NOMO-1 treated with DMSO at 0.1 percent for 48 hours (cell line): ENCODE results near the gene TBC1D8.

Experiments used
- DNase-seq: peaks from one replicate; lab custom pipeline; 2025; ENCODE audit not compliant: unreplicated experiment; lab: John Stamatoyannopoulos, UW

TBC1D8 gene

GRCh38 chr2:101113441-101114267 lies 37.5 kb downstream of the TBC1D8 start:
- peak; percentile 70 for DNase-seq

- DNase-seq: peak; percentile 74
Measured at GRCh38 chr2:101112772-101113157, 38.4 kb downstream of the TBC1D8 start.

- no peak for DNase-seq
Measured at GRCh38 chr2:101111917-101112771, 39.0 kb downstream of the TBC1D8 start.

GRCh38 chr2:101111262-101111838 lies 39.8 kb downstream of the TBC1D8 start:
- DNase-seq: no peak

GRCh38 chr2:101109451-101110118 lies 41.6 kb downstream of the TBC1D8 start:
- no peak for DNase-seq

GRCh38 chr2:101108357-101108756 lies 42.8 kb downstream of the TBC1D8 start:
- no peak for DNase-seq

DNA sequence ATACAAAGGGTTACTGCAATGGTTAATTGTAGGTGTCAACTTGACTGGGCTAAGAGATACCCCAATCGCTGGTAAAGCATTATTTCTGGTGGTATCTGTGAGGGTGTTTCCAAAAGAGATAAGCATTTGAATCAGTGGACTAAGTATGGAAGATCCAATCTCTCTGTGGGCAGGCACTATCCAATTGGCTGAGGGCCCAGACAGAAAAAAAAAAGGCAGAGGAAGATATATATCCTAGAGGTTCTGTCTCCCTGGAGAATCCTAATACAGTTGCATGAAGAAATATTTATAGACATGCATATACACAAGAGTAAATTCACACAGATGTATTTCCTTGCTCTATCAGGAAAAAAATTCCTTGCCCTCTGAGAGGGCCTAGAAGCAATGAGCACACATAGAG lies 43.9 kb downstream of the TBC1D8 start:
- no peak for DNase-seq

DNA sequence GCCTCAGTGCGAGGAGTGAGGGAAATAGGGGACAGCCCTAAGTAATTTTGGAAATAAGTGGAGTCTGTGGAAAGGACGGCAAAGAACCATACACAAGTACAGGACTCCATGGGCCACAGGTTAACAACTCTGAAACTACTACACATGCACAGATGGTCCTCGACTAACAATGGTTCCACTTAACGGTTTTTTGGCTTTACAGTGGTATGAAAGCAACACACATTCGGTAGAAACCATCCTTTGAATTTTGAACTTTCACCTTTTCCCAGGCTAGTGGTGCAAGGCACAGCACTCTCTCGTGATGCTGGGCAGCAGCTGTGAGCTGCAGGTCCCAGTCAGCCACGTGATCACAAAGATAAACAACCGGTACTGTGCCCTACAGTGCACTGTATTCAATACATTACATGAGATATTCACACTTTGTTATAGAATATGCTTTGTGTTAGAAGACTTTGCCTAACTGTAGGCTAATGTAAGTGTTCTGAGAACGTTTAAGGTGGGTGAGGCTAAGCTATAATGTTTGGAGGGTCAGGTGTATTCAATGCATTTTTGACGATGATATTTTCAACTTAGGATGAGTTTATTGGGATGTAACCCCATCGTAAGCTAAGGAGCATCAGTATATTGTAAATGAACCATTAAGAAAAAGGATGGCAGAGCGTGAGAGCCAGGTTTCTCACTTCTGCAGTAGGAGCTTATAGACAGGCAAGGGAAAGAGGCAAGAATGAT lies 44.6 kb downstream of the TBC1D8 start:
- DNase-seq: no peak

GRCh38 chr2:101105654-101106053 lies 45.5 kb downstream of the TBC1D8 start:
- no peak for DNase-seq

- DNase-seq: no peak
Measured at GRCh38 chr2:101097638-101098037, 53.5 kb downstream of the TBC1D8 start.

- no peak for DNase-seq
Measured at GRCh38 chr2:101096619-101097142, 54.5 kb downstream of the TBC1D8 start.

DNA sequence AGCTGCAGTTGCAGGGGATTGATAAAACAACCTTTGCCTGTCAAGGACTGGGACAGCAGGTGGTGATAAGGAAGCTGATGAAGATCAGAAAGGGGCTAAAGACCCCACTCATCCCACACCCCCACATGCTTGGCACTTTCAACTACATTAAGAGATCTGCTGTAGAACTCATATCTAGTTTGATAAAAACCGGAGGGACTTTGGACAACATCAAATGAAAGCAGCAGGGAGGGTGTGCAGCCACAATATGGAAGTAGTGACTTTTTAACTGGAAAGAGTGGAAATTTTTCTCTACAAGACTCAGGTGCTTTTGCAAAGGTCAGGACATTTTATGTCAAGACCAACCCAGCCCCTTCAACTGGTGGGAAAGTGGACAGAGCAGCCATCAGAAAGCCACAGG lies 56.8 kb downstream of the TBC1D8 start:
- DNase-seq: no peak

- DNase-seq: no peak
Measured at GRCh38 chr2:101089942-101090799, 61.0 kb downstream of the TBC1D8 start.

GRCh38 chr2:101089419-101089818 lies 61.8 kb downstream of the TBC1D8 start:
- DNase-seq: peak; percentile 33

DNA sequence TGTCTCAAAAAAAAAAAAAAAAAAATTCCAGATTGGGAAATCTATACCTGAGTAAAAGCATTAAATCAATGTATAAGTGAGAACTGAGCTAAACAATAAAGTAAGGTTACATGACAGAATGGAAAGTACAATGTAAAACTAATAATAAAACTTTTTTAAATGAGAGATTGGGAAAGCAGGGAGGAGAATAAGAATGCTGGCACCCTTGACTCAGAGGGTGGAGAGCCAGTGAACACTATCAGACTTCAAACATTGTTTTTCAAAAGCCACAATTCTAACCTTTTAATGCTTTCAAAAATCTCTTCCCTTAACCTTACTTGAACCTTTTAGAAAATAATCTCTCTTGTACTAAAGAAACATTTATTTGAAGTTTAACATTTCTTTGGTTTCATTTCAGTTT lies 63.5 kb downstream of the TBC1D8 start:
- DNase-seq: no peak

- no peak for DNase-seq
Measured at GRCh38 chr2:101083613-101084012, 67.6 kb downstream of the TBC1D8 start.

DNA sequence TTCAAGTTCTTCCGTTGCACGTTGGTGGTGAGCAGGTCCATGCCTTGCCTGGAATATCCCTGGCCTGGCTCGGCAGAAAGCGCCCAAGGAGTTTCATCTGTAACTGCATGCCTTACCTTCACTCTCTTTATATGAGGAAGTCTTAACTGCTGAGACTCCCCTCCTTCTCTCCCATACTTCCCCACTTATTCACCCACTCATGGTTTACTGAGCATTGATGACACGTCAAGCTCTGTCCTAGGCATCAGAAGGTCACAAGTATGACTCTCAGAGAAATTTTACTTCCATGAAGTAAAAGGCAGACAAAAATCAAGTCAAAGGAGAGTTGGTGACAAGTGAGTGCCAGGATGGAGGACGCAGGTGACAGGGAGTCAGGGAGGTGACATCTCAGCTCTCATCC lies 68.2 kb downstream of the TBC1D8 start:
- no peak for DNase-seq

- no peak for DNase-seq
Measured at GRCh38 chr2:101081375-101081907, 69.7 kb downstream of the TBC1D8 start.
